H1 (cell line): ENCODE measurements around the gene PRXL2A. TPM values are rescaled to one million over a fixed set of nuclear protein-coding genes. Genes with fewer than 3 reads are reported as not detected.
A peak's percentile ranks its signal among the peaks of the same experiment; 100 is the strongest.

Experiments
- CTCF ChIA-PET: fragments of 300-600 bp; sonication (Branson Sonifier 250); formaldehyde crosslinking; loops from one replicate; lab custom pipeline; 2021; ENCODE audit not compliant: partially characterized antibody; lab: Charles Lee
- POLR2A ChIA-PET: fragments of 300-600 bp; sonication (Branson Sonifier 250); formaldehyde crosslinking; loops from one replicate; lab custom pipeline; 2021; ENCODE audit warnings: inconsistent platforms; ENCODE audit not compliant: partially characterized antibody; lab: Charles Lee
- DNase-seq, 2 experiments: peaks; one replicate each; pipeline versions ENCODE4 v3.0.0 to v3.0.0-alpha.2; 2010 to 2022; ENCODE audit warnings: low spot score in 2 of 2, low read depth in 1 of 2, mixed read lengths in 1 of 2
- FAIRE-seq: peaks from 2 replicates; lab custom pipeline; 2011; peaks lifted over from hg19 to GRCh38; lab: Jason Lieb, UNC
- H2AFZ ChIP-seq: 2 replicates; pipeline ENCODE4 v1.8.1; 2012; ENCODE audit warnings: low read length, inconsistent platforms
- H2AK5ac ChIP-seq: 2 replicates; pipeline ENCODE4 v1.6.1; 2013; ENCODE audit warnings: low read depth, low read length
- H2BK120ac ChIP-seq: replicated peaks from 2 replicates; pipeline ENCODE3; 2013; ENCODE audit warnings: low read depth, low read length, inconsistent platforms
- H2BK12ac ChIP-seq: 2 replicates; pipeline ENCODE4 v1.6.1; 2013; ENCODE audit warnings: low read depth, low read length
- H2BK15ac ChIP-seq: 2 replicates; pipeline ENCODE4 v1.6.1; 2013; ENCODE audit warnings: low read length
- H2BK20ac ChIP-seq: 2 replicates; pipeline ENCODE4 v1.6.1; 2013; ENCODE audit warnings: low read length
- H2BK5ac ChIP-seq: 2 replicates; pipeline ENCODE4 v1.6.1; 2013; ENCODE audit warnings: low read depth, low read length
- H3K14ac ChIP-seq: 2 replicates; pipeline ENCODE4 v1.6.1; 2013; ENCODE audit warnings: inconsistent platforms; ENCODE audit not compliant: insufficient read length
- H3K18ac ChIP-seq: 2 replicates; pipeline ENCODE4 v1.6.1; 2013; ENCODE audit warnings: low read length; ENCODE audit errors: extremely low read depth
- H3K23ac ChIP-seq: 2 replicates; pipeline ENCODE4 v1.6.1; 2013; ENCODE audit warnings: inconsistent platforms; ENCODE audit not compliant: insufficient read length
- H3K23me2 ChIP-seq: 2 replicates; pipeline ENCODE4 v1.6.1; 2013; ENCODE audit warnings: low read depth, low read length
- H3K27ac ChIP-seq: 2 replicates; pipeline ENCODE4 v1.6.1; 2011; ENCODE audit warnings: low read depth, low read length, inconsistent platforms
- H3K27me3 ChIP-seq, 4 experiments: replicated peaks in 1 of 4; 1 replicate in 1 of 4; 2 replicates in 3 of 4; pipeline versions ENCODE4 v1.6.1 to v1.8.1; 2011 to 2013; ENCODE audit warnings: low read length in 3 of 4, mild to moderate bottlenecking in 3 of 4, inconsistent platforms in 2 of 4, mixed read lengths in 2 of 4, moderate library complexity in 1 of 4; ENCODE audit not compliant: control insufficient read depth in 3 of 4, insufficient read depth in 3 of 4; ENCODE audit errors: extremely low read depth in 1 of 4
- H3K36me3 ChIP-seq, 4 experiments: 2 replicates each; pipeline versions ENCODE4 v1.6.1 to v1.8.1; 2011 to 2013; ENCODE audit warnings: mild to moderate bottlenecking in 4 of 4, low read length in 3 of 4, moderate library complexity in 2 of 4, control low read depth in 1 of 4, inconsistent platforms in 1 of 4; ENCODE audit not compliant: insufficient read depth in 4 of 4, control insufficient read depth in 2 of 4
- H3K4ac ChIP-seq: replicated peaks from 2 replicates; pipeline ENCODE3; 2013; ENCODE audit warnings: low read length, low read depth, mixed read lengths, inconsistent platforms; ENCODE audit not compliant: insufficient read length
- H3K4me1 ChIP-seq, 4 experiments: replicated peaks in 1 of 4; 1 replicate in 1 of 4; 2 replicates in 3 of 4; pipeline versions ENCODE4 v1.6.1 to v1.8.1; 2011 to 2013; ENCODE audit warnings: low read length in 3 of 4, inconsistent platforms in 2 of 4, mixed read lengths in 1 of 4; ENCODE audit not compliant: insufficient read depth in 4 of 4, control insufficient read depth in 3 of 4
- H3K4me2 ChIP-seq, 2 experiments: 2 replicates each; pipeline versions ENCODE4 v1.6.1 to v1.8.1; 2011 to 2013; ENCODE audit warnings: low read depth in 2 of 2, low read length in 2 of 2, control low read depth in 1 of 2, inconsistent platforms in 1 of 2, mild to moderate bottlenecking in 1 of 2; ENCODE audit not compliant: insufficient read depth in 1 of 2
- H3K4me3 ChIP-seq, 4 experiments: fragments of 200-600, 300-600 bp in 1 of 4; sonication (generic), shearing (Covaris generic), sonication (Bioruptor Twin) in 1 of 4; 2 replicates each; pipeline versions ENCODE4 v1.5.1 to v1.8.1; 2011 to 2016; ENCODE audit warnings: low read length in 4 of 4, low read depth in 3 of 4, control low read depth in 2 of 4, inconsistent platforms in 2 of 4, mild to moderate bottlenecking in 2 of 4, mixed read lengths in 1 of 4, moderate library complexity in 1 of 4; ENCODE audit not compliant: insufficient read depth in 2 of 4; ENCODE audit errors: extremely low read depth in 1 of 4
- H3K56ac ChIP-seq: replicated peaks from 2 replicates; pipeline ENCODE3; 2013; ENCODE audit warnings: low read depth, mild to moderate bottlenecking, mixed read lengths, low read length, inconsistent platforms; ENCODE audit not compliant: insufficient read length
- H3K79me1 ChIP-seq: 2 replicates; pipeline ENCODE4 v1.6.1; 2013; ENCODE audit warnings: low read depth, low read length, control low read depth
- H3K79me2 ChIP-seq, 2 experiments: 2 replicates each; pipeline versions ENCODE4 v1.6.1 to v1.8.1; 2012 to 2013; ENCODE audit warnings: low read length in 2 of 2, mild to moderate bottlenecking in 2 of 2, inconsistent platforms in 1 of 2; ENCODE audit not compliant: insufficient read depth in 2 of 2, control insufficient read depth in 1 of 2
- H3K9ac ChIP-seq, 4 experiments: replicated peaks in 1 of 4; 1 replicate in 1 of 4; 2 replicates in 3 of 4; pipeline versions ENCODE4 v1.6.1 to v1.8.1; 2011 to 2013; ENCODE audit warnings: low read depth in 3 of 4, low read length in 3 of 4, control low read depth in 2 of 4, mild to moderate bottlenecking in 2 of 4, moderate library complexity in 2 of 4, inconsistent platforms in 1 of 4; ENCODE audit errors: extremely low read depth in 1 of 4
- H3K9me3 ChIP-seq, 2 experiments: 2 replicates each; pipeline versions ENCODE4 v1.6.1 to v1.8.1; 2012 to 2013; ENCODE audit warnings: mild to moderate bottlenecking in 2 of 2, moderate library complexity in 2 of 2, control low read depth in 1 of 2, inconsistent platforms in 1 of 2, low read depth in 1 of 2, low read length in 1 of 2, mixed read lengths in 1 of 2; ENCODE audit not compliant: insufficient read depth in 2 of 2
- H4K20me1 ChIP-seq, 2 experiments: replicated peaks in 1 of 2; 2 replicates each; pipeline versions ENCODE3 to v1.8.1; 2011 to 2013; ENCODE audit warnings: inconsistent platforms in 2 of 2, low read length in 2 of 2, mild to moderate bottlenecking in 1 of 2; ENCODE audit not compliant: insufficient read depth in 2 of 2, control insufficient read depth in 1 of 2
- H4K5ac ChIP-seq: 2 replicates; pipeline ENCODE4 v1.6.1; 2013; ENCODE audit warnings: low read length, low read depth, mixed read lengths, inconsistent platforms; ENCODE audit not compliant: insufficient read length
- H4K8ac ChIP-seq: 2 replicates; pipeline ENCODE4 v1.8.0; 2013; ENCODE audit warnings: mild to moderate bottlenecking, moderate library complexity, low read length, inconsistent platforms; ENCODE audit not compliant: insufficient read depth; ENCODE audit errors: extremely low read depth
- H4K91ac ChIP-seq: replicated peaks from 2 replicates; pipeline ENCODE3; 2013; ENCODE audit warnings: low read length, mixed read lengths, inconsistent platforms; ENCODE audit not compliant: insufficient read length
- ASH2L ChIP-seq: fragments of 200-600, 300-600 bp; sonication (generic); IDR thresholded peaks from one replicate; pipeline ENCODE4 v1.7.1; 2017; ENCODE audit warnings: low read length
- CBX5 ChIP-seq: fragments of 300-800, 300-1000 bp; sonication (generic); IDR thresholded peaks from 2 replicates; pipeline ENCODE4 v1.7.1; 2016; ENCODE audit warnings: antibody characterized with exemption, low read length, low read depth
- FOSL1 ChIP-seq: IDR thresholded peaks from 2 replicates; pipeline ENCODE4 v1.6.1; 2011; ENCODE audit warnings: mild to moderate bottlenecking, low read depth, low read length, moderate library complexity; ENCODE audit not compliant: insufficient read depth
- HDAC6 ChIP-seq: IDR thresholded peaks from one replicate; pipeline ENCODE4 v1.7.1; 2012; ENCODE audit warnings: low read depth, mild to moderate bottlenecking, inconsistent platforms, low read length, moderate library complexity
- JUND ChIP-seq: IDR thresholded peaks from 2 replicates; pipeline ENCODE4 v1.6.1; 2011; ENCODE audit warnings: mild to moderate bottlenecking, improper control_type of control experiment, low read length
- PHF8 ChIP-seq: fragments of 200-600 bp; sonication (generic); conservative IDR thresholded peaks from 2 replicates; pipeline ENCODE4 v1.7.1; 2012; ENCODE audit warnings: low read depth, mild to moderate bottlenecking, inconsistent platforms, low read length, moderate library complexity
- RNF2 ChIP-seq: fragments of 200-900, 300-1000 bp; sonication (generic); IDR thresholded peaks from 2 replicates; pipeline ENCODE4 v1.7.1; 2016; ENCODE audit warnings: borderline replicate concordance, low read depth, mild to moderate bottlenecking, antibody characterized with exemption, low read length; ENCODE audit not compliant: poor library complexity, severe bottlenecking; ENCODE audit errors: missing control alignments
- TEAD4 ChIP-seq: IDR thresholded peaks from 2 replicates; pipeline ENCODE4 v1.6.1; 2012; ENCODE audit warnings: low read depth, low read length, inconsistent platforms, mixed read lengths
- ZNF274 ChIP-seq: IDR thresholded peaks from 2 replicates; pipeline ENCODE4 v1.7.0; 2012; ENCODE audit warnings: low read length, borderline replicate concordance; ENCODE audit errors: extremely low read depth
- WGBS, 2 experiments: shearing (Covaris generic) in 1 of 2; methylation state at CpG; one replicate each; pipeline versions ENCODE4 v1.1.6 to v1.1.7; 2013 to 2015; ENCODE audit warnings: low lambda C conversion rate in 2 of 2, mixed read lengths in 2 of 2, inconsistent platforms in 1 of 2, low coverage in 1 of 2, missing lambda C conversion rate in 1 of 2; ENCODE audit not compliant: insufficient replicate concordance in 2 of 2, insufficient coverage in 1 of 2, insufficient read length in 1 of 2; ENCODE audit errors: extremely low coverage in 1 of 2, missing lambda C conversion rate in 1 of 2; 5-methylcytosine and 5-hydroxymethylcytosine counted together
- polyA plus RNA-seq, 7 experiments: library from polyadenylated mRNA; depleted of rRNA in 3 of 7; stranded (reverse) in 5 of 7; unstranded in 2 of 7; fragments of >200 nt in 5 of 7; fragments of 200-250 nt in 2 of 7; gene quantifications; 1 replicate in 5 of 7; 2 replicates in 1 of 7; 4 replicates in 1 of 7; pipeline versions ENCODE4 v1.2.1 to v1.2.3, GENCODE V29; 2011 to 2013; ENCODE audit warnings: missing spikeins in 2 of 7, mixed read lengths in 2 of 7
- total RNA-seq: library from RNA; stranded (reverse); fragmentation: NEBNext Ultra II Directional; extraction: Animal tissue kit (Norgen Biotek cat#: 25700); gene quantifications from 2 replicates; pipeline ENCODE4 v1.2.1, GENCODE V29; 2021

The PRXL2A gene
- total and polyA plus RNA-seq, 2 of the 8 experiments (the other 6 are each of a cell fraction or from before 2014, with no cell fraction given): 13.4 to 58.3 TPM

- Histone ChIP-seq H3K4me2 (peak overlapping the region; percentile 76 to 85), H3K18ac (peak overlapping the region; percentile 91), H2BK20ac (0 out of 2 replicates have a peak overlapping the region, but pooled peaks have one; percentile 34), H3K56ac (no peak overlapping the region), H2AK5ac (no peak overlapping the region), H2AFZ (peak overlapping the region; percentile 31), H4K8ac (no peak overlapping the region), H3K14ac (no peak overlapping the region), H3K27ac (no peak overlapping the region), H3K9me3 (no peaks in the 10 kb centered on the region), H3K9ac (peak overlapping the region in 2 of 4 experiments; percentile 34 to 42; a peak in 3 of 7 replicates), H3K4ac (peak overlapping the region; percentile 6), H3K27me3 (peaks cover 0 to 10% (median 6%) of the 10 kb centered on the region in 4 experiments; a peak in 3 of 7 replicates), H4K91ac (peak overlapping the region; percentile 25), H2BK5ac (no peak overlapping the region), H2BK12ac (0 out of 2 replicates have a peak overlapping the region, but pooled peaks have one; percentile 23), H3K79me1 (no peaks in the 10 kb centered on the region; the same call in 1 of the 2 replicates), H4K20me1 (peaks cover 9 to 14% of the 10 kb centered on the region in 2 experiments), H2BK15ac (no peak overlapping the region; the same call in 1 of the 2 replicates), H3K23ac (no peak overlapping the region), H2BK120ac (no peak overlapping the region), H3K36me3 (no peaks in the 10 kb centered on the region; a peak in 2 of 8 replicates), H3K4me3 (peak overlapping the region; percentile 50 to 65 (median 60)), H4K5ac (no peak overlapping the region), H3K79me2 (peaks cover 0 to 11% of the 10 kb centered on the region in 2 experiments; a peak in 1 of 4 replicates), H3K4me1 (peaks cover 0 to 5% (median 0%) of the 10 kb centered on the region in 4 experiments; a peak in 4 of 7 replicates), H3K23me2 (peaks cover 9% of the 10 kb centered on the region; the same call in 1 of the 2 replicates)
- 26% methylated on average over 16 of the region's 16 CpGs; no CpG with 5 or more reads in 1 of the 2 experiments for WGBS, 2 experiments
- DNase-seq (peak in 1 of 2 experiments; percentile 57), FAIRE-seq (no peak)
- POLR2A ChIA-PET: interaction anchor here (0.6 to 1.6 kb wide), 7 partner anchors 10 to 191 kb away, joined by 3 to 5 read pairs (median 3); partner anchors contain the start of gene TSPAN14
- CTCF ChIA-PET: interaction anchor here (0.8 to 3.8 kb wide), 11 partner anchors 11 to 98 kb away, joined by 3 to 21 read pairs (median 4); no protein-coding TSS in a partner anchor
- no peak for TF ChIP-seq ASH2L
- TF ChIP-seq TEAD4: no peak
- TF ChIP-seq ZNF274: no peak
- TF ChIP-seq RNF2: no peak
- no peak for TF ChIP-seq HDAC6
- no peak for TF ChIP-seq FOSL1
- TF ChIP-seq PHF8: no peak
- TF ChIP-seq JUND: no peak
- no peak for TF ChIP-seq CBX5
Measured at GRCh38 chr10:80407812-80408241, 524 bp upstream of the PRXL2A start.
